HepG2 (cell line): ENCODE results near the gene TUBB4B.

Source experiments
- HNF4G ChIP-seq, 2 experiments: sonication (generic) in 1 of 2; formaldehyde crosslinking in 1 of 2; IDR thresholded peaks; 2 replicates each; pipeline versions ENCODE4 v1.4.0 to v1.6.1; 2011 to 2020; ENCODE audit warnings: borderline replicate concordance in 2 of 2, low read depth in 2 of 2, mild to moderate bottlenecking in 2 of 2, low read length in 1 of 2, missing genetic modification reagents in 1 of 2, moderate library complexity in 1 of 2
- REST ChIP-seq, 2 experiments: IDR thresholded peaks; 2 replicates each; pipeline ENCODE4 v1.6.1; 2011 to 2012; ENCODE audit warnings: low read length in 2 of 2, borderline replicate concordance in 1 of 2, low read depth in 1 of 2, mild to moderate bottlenecking in 1 of 2, moderate library complexity in 1 of 2
- SP1 ChIP-seq, 2 experiments: fragments of 450-650 bp in 1 of 2; sonication (generic) in 1 of 2; formaldehyde crosslinking in 1 of 2; IDR thresholded peaks; 2 replicates each; pipeline versions ENCODE4 v1.4.0 to v1.6.1; 2016 to 2020; ENCODE audit warnings: missing genetic modification reagents in 1 of 2
- TF ChIP-seq, protein P1 (sequence below): sonication (generic); formaldehyde crosslinking; IDR thresholded peaks from 2 replicates; pipeline ENCODE4 v1.5.0; 2020; ENCODE audit warnings: mild to moderate bottlenecking, missing genetic modification reagents, moderate library complexity

DNA sequence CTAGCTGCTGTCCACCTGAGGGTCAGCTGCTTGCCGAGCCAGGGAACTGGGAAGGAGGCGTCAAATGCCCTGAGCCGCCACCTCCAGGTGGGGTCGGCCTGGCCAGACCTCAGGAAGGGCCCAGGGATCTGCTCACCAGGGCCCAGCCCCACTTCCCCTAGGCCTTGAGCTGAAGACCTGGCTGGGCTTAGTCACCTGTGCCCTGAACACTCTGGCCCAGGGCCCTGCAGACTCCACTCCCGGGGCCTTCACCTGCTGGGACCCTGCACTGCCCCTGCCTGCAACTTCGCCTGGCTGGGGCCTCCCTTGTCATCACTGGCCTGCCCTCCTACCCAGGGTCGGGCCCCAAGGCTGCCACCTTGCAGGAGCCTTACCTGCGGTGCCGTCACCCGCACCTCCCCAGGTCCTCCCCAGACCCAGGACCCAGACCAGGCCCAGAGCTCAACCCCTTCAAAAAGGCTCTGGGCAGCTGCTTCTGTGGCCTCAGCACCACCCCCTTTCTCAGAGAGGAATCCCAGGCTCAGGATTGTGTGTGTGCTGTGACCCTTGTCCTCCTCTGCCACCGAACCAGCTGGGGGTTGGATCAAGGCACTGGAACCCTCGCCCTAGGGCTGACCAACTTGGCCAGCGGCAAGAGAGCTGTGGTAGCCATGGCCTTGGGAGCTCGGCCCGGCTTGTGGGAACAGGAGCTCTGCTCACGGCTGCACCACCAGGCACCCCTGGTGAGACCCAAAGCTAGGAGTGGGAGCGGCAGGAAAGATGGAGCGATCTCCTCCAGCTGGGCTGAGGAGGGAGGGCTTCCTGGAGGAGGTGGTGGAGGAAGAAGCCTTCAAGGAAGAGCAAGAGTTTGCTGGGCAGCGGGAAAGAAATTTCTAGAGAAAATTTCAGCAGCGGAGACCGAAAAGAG is 12.9 kb downstream of the TUBB4B start:
- TF ChIP-seq HNF4G (IDR thresholded peaks at IDR 0.05; ENCODE audit: borderline replicate concordance, low read depth, low read length), result no peak
- TF ChIP-seq HNF4G (CRISPR knock-in tag; IDR thresholded peaks at IDR 0.05; ENCODE audit: borderline replicate concordance, low read depth), result no peak
- no peak for TF ChIP-seq SP1 (IDR thresholded peaks at IDR 0.05)
- TF ChIP-seq SP1 (CRISPR knock-in tag; IDR thresholded peaks at IDR 0.05), result no peak
- no peak for TF ChIP-seq REST (IDR thresholded peaks at IDR 0.05; ENCODE audit: borderline replicate concordance in 1 of 2, low read depth in 1 of 2, low read length in 2 of 2)
- TF ChIP-seq, protein P1, sequence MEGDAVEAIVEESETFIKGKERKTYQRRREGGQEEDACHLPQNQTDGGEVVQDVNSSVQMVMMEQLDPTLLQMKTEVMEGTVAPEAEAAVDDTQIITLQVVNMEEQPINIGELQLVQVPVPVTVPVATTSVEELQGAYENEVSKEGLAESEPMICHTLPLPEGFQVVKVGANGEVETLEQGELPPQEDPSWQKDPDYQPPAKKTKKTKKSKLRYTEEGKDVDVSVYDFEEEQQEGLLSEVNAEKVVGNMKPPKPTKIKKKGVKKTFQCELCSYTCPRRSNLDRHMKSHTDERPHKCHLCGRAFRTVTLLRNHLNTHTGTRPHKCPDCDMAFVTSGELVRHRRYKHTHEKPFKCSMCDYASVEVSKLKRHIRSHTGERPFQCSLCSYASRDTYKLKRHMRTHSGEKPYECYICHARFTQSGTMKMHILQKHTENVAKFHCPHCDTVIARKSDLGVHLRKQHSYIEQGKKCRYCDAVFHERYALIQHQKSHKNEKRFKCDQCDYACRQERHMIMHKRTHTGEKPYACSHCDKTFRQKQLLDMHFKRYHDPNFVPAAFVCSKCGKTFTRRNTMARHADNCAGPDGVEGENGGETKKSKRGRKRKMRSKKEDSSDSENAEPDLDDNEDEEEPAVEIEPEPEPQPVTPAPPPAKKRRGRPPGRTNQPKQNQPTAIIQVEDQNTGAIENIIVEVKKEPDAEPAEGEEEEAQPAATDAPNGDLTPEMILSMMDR (CRISPR knock-in tag), result no peak
